Osteocyte (in vitro differentiated cells): ENCODE data around the gene LGMN. TPM values are rescaled to one million over a fixed set of nuclear protein-coding genes. Genes with fewer than 3 reads are reported as not detected.

ENCODE experiments used
- DNase-seq: peaks from one replicate; pipeline ENCODE4 v3.0.0; 2021; ENCODE audit warnings: mixed read lengths; ENCODE audit not compliant: unreplicated experiment; ENCODE audit errors: extremely low spot score
- H3K27ac Mint-ChIP-seq: one replicate; pipeline ENCODE4 v1.8.0; 2021; ENCODE audit warnings: mild to moderate bottlenecking, mixed read lengths; ENCODE audit not compliant: unreplicated experiment
- H3K27me3 Mint-ChIP-seq: one replicate; pipeline ENCODE4 v1.8.0; 2021; ENCODE audit warnings: mixed read lengths; ENCODE audit not compliant: unreplicated experiment
- H3K36me3 Mint-ChIP-seq: one replicate; pipeline ENCODE4 v1.8.0; 2021; ENCODE audit warnings: mixed read lengths; ENCODE audit not compliant: unreplicated experiment
- H3K4me1 Mint-ChIP-seq: one replicate; pipeline ENCODE4 v1.8.0; 2021; ENCODE audit warnings: mixed read lengths; ENCODE audit not compliant: unreplicated experiment
- H3K4me3 Mint-ChIP-seq: one replicate; pipeline ENCODE4 v1.8.0; 2021; ENCODE audit warnings: mild to moderate bottlenecking, moderate library complexity, mixed read lengths; ENCODE audit not compliant: unreplicated experiment
- H3K9me3 Mint-ChIP-seq: one replicate; pipeline ENCODE4 v1.8.0; 2021; ENCODE audit warnings: mixed read lengths; ENCODE audit not compliant: unreplicated experiment
- CTCF ChIP-seq: fragments of 200-600 bp; sonication (generic); IDR thresholded peaks from 2 replicates; pipeline ENCODE4 v1.5.0; 2021; ENCODE audit warnings: antibody characterized with exemption, mild to moderate bottlenecking, moderate library complexity
- total RNA-seq: library from RNA; stranded (reverse); gene quantifications from 2 replicates; pipeline ENCODE4 v1.2.1, GENCODE V29; 2021

LGMN gene
- total RNA-seq, 1 donor from 2014 or later = 66.3 TPM

GRCh38 chr14:92724516-92725340, 23.7 kb downstream of the LGMN start:
- Mint-ChIP-seq H3K36me3 (peaks cover 18% of the 10 kb centered on the region), H3K9me3 (peaks cover 3% of the 10 kb centered on the region), H3K4me3 (no peak overlapping the region), H3K27me3 (no peaks in the 10 kb centered on the region), H3K4me1 (peaks cover 10% of the 10 kb centered on the region), H3K27ac (no peak overlapping the region)
- no peak for TF ChIP-seq CTCF
- DNase-seq = no peak

- no peak for DNase-seq
- no peak overlapping the region for H3K4me3 Mint-ChIP-seq
- H3K4me1 Mint-ChIP-seq = peaks cover 7% of the 10 kb centered on the region
- H3K9me3 Mint-ChIP-seq = no peaks in the 10 kb centered on the region
- no peak overlapping the region for H3K27ac Mint-ChIP-seq
- TF ChIP-seq CTCF = no peak
- no peaks in the 10 kb centered on the region for H3K27me3 Mint-ChIP-seq
- H3K36me3 Mint-ChIP-seq = peaks cover 9% of the 10 kb centered on the region
Measured at GRCh38 chr14:92719890-92720323, 28.5 kb downstream of the LGMN start.

GRCh38 chr14:92719421-92719820, 29.0 kb downstream of the LGMN start:
- DNase-seq = no peak
- Mint-ChIP-seq H3K36me3 (peaks cover 10% of the 10 kb centered on the region), H3K27ac (no peak overlapping the region), H3K27me3 (no peaks in the 10 kb centered on the region), H3K9me3 (no peaks in the 10 kb centered on the region), H3K4me3 (no peak overlapping the region), H3K4me1 (peaks cover 7% of the 10 kb centered on the region)
- TF ChIP-seq CTCF = no peak

- peaks cover 7% of the 10 kb centered on the region for H3K4me1 Mint-ChIP-seq
- no peak overlapping the region for H3K4me3 Mint-ChIP-seq
- no peaks in the 10 kb centered on the region for H3K9me3 Mint-ChIP-seq
- no peak for DNase-seq
- no peak overlapping the region for H3K27ac Mint-ChIP-seq
- H3K27me3 Mint-ChIP-seq = no peaks in the 10 kb centered on the region
- peaks cover 12% of the 10 kb centered on the region for H3K36me3 Mint-ChIP-seq
- TF ChIP-seq CTCF = no peak
Measured at GRCh38 chr14:92718664-92719063, 29.8 kb downstream of the LGMN start.

- TF ChIP-seq CTCF = no peak
Measured at GRCh38 chr14:92717571-92718042, 30.8 kb downstream of the LGMN start.

More at GRCh38 chr14:92717571-92718042, 30.8 kb downstream of the LGMN start:
- H3K4me3 Mint-ChIP-seq = no peak overlapping the region
- no peaks in the 10 kb centered on the region for H3K27me3 Mint-ChIP-seq
- no peak overlapping the region for H3K27ac Mint-ChIP-seq
- DNase-seq = no peak
- peaks cover 7% of the 10 kb centered on the region for H3K4me1 Mint-ChIP-seq
- H3K36me3 Mint-ChIP-seq = peaks cover 10% of the 10 kb centered on the region
- H3K9me3 Mint-ChIP-seq = no peaks in the 10 kb centered on the region
